T47D (cell line): Measurements from ENCODE around the gene HEMK1.

Experiments
- DNase-seq, 2 experiments: peaks; one replicate each; pipeline versions ENCODE4 v3.0.0 to v3.0.0-alpha.2; 2011 to 2012; ENCODE audit warnings: low read depth in 1 of 2, low spot score in 1 of 2
- JUND ChIP-seq: IDR thresholded peaks from 2 replicates; pipeline ENCODE4 v1.6.1; 2012; ENCODE audit warnings: low read depth
- in situ Hi-C: cut with HindIII; loops from 2 replicates; pipeline ENCODE4 v1.10.0; 2016; ENCODE audit warnings: low sequenced_read_pairs, low pct_unique_long_range_greater_than_20kb

HEMK1 gene

GRCh38 chr3:50623840-50624474 is 54.6 kb downstream of the HEMK1 start:
- in situ Hi-C loops = no loop called here
- DNase-seq = no peak
- no peak for TF ChIP-seq JUND

- in situ Hi-C loops = no loop called here
Measured at GRCh38 chr3:50624634-50625033, 55.3 kb downstream of the HEMK1 start.

DNA sequence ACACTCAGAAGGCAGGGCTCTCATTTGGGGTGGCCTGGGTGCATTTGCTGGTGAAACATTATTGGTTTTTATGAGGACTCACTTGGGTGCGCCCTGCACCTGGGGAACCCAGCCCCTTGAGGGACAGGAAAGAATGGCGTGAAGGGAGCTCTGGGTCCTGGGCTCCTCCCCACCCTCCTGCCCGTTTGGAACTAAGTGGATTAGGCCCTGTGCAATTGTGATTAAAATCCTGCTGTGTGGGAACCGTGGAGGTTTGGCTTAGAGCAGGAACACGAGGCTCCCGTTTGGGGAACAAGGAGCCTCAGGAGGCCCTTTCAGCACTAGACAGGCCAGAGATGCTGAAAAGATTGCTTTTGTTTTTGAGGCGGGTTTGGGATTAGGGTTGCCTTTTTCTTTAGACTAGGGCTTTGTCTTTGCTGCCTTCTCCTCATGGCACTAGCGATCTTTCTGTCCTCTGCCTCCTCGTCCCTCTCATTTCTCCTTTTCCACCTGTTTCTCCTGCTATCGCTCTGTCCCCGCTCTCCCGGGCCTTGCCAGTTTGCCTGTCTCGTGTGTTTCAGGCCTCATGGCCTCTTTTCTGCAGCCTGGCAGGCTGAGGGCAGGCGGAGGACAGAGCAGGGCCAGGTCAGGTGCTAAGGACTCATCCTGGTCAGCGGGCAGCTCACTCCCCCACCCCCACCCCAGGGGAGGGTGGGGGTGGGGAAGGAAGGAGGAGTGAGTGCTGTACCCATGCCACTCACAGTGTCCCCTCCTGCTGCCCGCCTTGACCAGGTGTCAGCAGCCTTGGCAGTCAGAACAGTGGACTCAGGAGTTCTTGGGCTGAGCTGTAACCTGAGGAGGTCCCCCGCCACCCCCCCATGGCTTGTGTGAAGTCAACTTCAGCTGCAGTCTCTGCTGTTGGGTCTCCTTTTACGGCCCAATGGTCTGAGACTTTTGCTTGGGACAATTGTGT is 56.2 kb downstream of the HEMK1 start:
- in situ Hi-C loops = no loop called here
- no peak for DNase-seq
- no peak for TF ChIP-seq JUND

More at GRCh38 chr3:50624634-50625033, 55.3 kb downstream of the HEMK1 start:
- peak in 1 of 2 experiments; percentile 87 for DNase-seq
- no peak for TF ChIP-seq JUND

DNA sequence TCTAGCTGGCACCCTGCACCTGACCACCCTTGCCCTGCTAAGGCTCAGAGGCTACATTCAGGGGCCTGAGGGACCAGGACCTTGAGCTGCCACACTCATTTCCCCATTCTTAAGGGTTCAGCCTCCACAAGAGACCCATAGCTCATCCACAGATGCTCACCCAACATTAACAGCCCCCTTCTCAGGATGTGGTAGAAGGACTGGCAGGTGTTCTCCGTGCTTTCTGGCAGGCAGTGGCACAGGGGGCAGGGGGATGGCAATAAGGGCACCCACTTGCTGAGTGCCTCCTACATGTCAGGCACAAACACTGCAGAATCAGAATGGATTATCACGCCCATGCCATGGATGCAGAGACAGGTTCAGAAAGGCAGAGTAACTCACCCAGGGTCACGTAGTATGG is 57.1 kb downstream of the HEMK1 start:
- in situ Hi-C loops = no loop called here
- no peak for TF ChIP-seq JUND
- DNase-seq = no peak

GRCh38 chr3:50627407-50628051 is 58.2 kb downstream of the HEMK1 start:
- DNase-seq = no peak
- no peak for TF ChIP-seq JUND
- in situ Hi-C loops = no loop called here

DNA sequence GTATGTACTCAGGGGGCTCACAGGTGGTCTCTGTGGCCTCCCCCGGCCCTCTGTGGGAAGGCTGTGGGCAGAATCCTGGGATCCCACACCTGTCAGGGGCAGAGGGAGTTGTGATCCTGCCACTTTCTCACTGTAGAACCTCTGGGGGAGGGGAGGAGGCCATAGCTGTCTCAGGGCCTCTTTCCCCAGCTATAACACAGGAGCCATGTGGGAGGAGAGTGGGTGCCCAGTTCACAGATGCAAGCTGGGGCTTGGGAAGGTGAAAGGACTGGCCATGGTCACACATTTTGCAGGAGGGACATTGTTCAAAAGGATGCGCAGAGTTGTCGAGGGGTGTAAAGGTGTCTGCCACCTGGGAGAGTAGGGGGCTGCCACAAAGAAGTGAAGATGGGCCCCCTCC is 59.3 kb downstream of the HEMK1 start:
- DNase-seq = no peak
- TF ChIP-seq JUND = no peak
- in situ Hi-C loops = no loop called here

GRCh38 chr3:50630394-50630793 is 61.1 kb downstream of the HEMK1 start:
- no peak for TF ChIP-seq JUND
- no peak for DNase-seq
- in situ Hi-C loops = no loop called here

DNA sequence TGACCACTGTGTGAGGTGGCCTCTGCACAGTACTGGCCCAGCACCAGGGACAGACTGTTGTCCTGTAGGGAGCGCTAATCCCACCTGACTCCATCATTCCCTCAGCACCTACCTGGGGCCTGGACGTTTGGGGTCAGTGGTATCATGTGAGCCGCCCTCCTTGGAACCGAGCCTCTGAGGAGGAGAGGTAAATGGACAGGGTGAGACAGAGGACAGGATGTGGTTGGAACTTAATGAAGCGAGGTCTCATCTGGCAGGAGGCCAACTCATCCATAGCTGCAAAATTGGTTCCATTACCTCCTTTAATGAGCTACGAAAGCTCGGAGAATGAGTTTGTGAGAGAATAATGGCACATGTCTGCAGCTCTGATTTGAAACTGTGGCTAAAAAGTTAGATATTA is 61.6 kb downstream of the HEMK1 start:
- in situ Hi-C loops = no loop called here
- no peak for TF ChIP-seq JUND
- no peak for DNase-seq

- TF ChIP-seq JUND = no peak
- peak in 1 of 2 experiments; percentile 47 for DNase-seq
- in situ Hi-C loops = no loop called here
Measured at GRCh38 chr3:50632450-50632849, 63.1 kb downstream of the HEMK1 start.

GRCh38 chr3:50633230-50633790 is 64.0 kb downstream of the HEMK1 start:
- DNase-seq = no peak
- in situ Hi-C loops = no loop called here
- TF ChIP-seq JUND = no peak

DNA sequence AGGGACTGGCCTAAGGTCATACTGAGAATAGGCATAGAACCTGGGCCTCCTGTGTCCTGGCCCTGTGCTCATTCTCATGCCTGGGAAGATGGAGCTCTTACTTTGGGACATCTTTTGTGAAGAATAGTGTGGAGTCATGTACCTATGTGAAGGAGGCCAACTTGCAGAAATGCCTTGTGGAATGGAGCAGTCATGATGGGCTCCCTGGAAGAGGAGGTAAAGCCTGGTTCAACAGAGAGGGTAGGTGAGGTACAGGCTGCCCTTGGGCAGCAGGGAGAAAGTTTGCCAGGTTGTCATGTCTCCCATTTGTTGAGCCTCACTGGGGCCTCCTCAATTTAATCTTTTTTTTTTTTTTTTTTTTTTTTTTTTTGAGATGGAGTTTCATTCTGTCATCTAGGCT is 65.7 kb downstream of the HEMK1 start:
- no peak for TF ChIP-seq JUND
- in situ Hi-C loops = no loop called here
- DNase-seq = no peak

DNA sequence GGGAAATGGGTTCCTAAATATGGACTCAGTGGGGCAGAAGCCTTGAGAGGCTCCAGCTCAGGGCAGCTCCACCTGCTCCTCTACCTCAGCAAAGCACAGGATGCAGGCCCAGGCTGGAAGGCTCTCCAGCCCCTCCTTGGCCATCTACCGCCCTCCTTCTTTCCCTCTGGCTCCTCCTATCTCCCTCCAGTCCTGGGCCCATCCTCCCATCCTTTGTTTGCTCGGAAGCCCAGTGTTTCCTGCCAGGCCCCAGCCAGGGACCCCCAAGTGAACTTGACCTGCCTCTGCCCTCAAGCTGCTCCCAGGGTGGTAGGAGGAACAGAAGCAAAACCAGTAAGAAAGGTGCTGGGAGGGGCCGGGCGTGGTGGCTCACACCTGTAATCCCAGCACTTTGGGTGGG is 67.7 kb downstream of the HEMK1 start:
- no peak for DNase-seq
- in situ Hi-C loops = no loop called here
- TF ChIP-seq JUND = no peak

GRCh38 chr3:50637945-50638344 is 68.6 kb downstream of the HEMK1 start:
- in situ Hi-C loops = no loop called here
- DNase-seq = no peak
- TF ChIP-seq JUND = no peak
